Spleen (tissue), 7 donors: ENCODE data around the gene DUSP28.

ENCODE experiments used
- POLR2A ChIP-seq, 3 donors: fragments of 450-650 bp; IDR thresholded peaks; one replicate each; pipeline ENCODE4 v1.5.1; 2017; ENCODE audit warnings: antibody characterized with exemption in 3 of 3, mild to moderate bottlenecking in 1 of 3
- POLR2AphosphoS5 ChIP-seq, 3 donors: sonication (generic); formaldehyde crosslinking; IDR thresholded peaks; one replicate each; pipeline ENCODE4 v1.5.1; 2017; ENCODE audit warnings: antibody characterized with exemption in 3 of 3
- TF ChIP-seq, protein P1 (sequence below), 11 experiments: fragments of 200-600 bp in 7 of 11; fragments of 450-650 bp in 4 of 11; sonication (generic) in 4 of 11; IDR thresholded peaks in 8 of 11; conservative IDR thresholded peaks in 3 of 11; 1 replicate in 7 of 11; 2 replicates in 4 of 11; pipeline versions ENCODE4 v1.4.0 to v1.8.0; 2016 to 2021; ENCODE audit warnings: antibody characterized with exemption in 11 of 11, inconsistent platforms in 4 of 11, mild to moderate bottlenecking in 1 of 11
- donor health status: DM: no; HTN: no; CAD: no; lungs with moderate emphysema.
- donor health status: DM: no; HTN: no; CAD: no.
- donor health status: DM: no; HTN: no; CAD: no.

DNA sequence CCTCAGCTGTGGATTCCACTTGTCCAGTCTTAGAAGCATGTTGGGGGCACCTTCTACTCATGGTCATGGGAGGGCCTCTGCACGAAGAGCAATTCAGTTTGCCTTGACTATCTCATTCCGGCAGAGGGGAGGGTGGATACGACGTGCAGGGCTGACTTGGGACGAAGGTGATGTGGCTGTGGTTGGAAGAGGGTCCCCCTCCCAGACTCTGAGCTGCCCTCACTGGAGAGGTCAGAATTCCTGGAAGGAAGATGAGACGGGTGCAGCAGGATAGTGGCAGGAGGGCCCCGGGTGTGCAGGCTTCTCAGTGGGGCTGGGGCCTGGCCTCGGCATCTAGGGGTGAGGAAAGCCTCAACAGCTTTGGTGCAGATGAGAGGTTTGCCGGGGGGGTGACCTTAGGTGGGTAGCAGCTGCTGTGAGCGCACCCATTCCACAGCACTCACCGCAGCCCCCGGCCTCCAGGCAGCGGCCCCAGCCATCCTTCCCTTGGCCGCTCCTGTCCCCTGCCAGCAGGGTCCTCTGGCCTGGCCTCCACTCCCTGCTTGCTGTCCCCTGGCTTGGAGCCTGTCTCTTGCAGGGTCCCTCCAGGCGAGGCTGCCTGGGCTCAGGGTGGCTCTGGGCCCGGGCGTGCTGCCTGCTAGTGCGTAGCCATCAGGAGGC, 11.3 kb downstream of the DUSP28 start:
- TF ChIP-seq, protein P1, sequence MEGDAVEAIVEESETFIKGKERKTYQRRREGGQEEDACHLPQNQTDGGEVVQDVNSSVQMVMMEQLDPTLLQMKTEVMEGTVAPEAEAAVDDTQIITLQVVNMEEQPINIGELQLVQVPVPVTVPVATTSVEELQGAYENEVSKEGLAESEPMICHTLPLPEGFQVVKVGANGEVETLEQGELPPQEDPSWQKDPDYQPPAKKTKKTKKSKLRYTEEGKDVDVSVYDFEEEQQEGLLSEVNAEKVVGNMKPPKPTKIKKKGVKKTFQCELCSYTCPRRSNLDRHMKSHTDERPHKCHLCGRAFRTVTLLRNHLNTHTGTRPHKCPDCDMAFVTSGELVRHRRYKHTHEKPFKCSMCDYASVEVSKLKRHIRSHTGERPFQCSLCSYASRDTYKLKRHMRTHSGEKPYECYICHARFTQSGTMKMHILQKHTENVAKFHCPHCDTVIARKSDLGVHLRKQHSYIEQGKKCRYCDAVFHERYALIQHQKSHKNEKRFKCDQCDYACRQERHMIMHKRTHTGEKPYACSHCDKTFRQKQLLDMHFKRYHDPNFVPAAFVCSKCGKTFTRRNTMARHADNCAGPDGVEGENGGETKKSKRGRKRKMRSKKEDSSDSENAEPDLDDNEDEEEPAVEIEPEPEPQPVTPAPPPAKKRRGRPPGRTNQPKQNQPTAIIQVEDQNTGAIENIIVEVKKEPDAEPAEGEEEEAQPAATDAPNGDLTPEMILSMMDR (IDR thresholded peaks at IDR 0.05 in 8 of 11, conservative IDR thresholded peaks at IDR 0.05 in 3 of 11) = no peak
- no peak for TF ChIP-seq POLR2AphosphoS5 (IDR thresholded peaks at IDR 0.05)
- no peak for TF ChIP-seq POLR2A (IDR thresholded peaks at IDR 0.05)
